Stimulated activated CD4-positive, alpha-beta T cell treated with anti-CD3 and anti-CD28 coated beads, Interleukin-1b, Interleukin-23, amount 100 ng/mL, for 48 hours (primary cell): ENCODE measurements around the gene FRMD3.
A peak's percentile ranks its signal among the peaks of the same experiment; 100 is the strongest.
"Not testable (repeated sequence)": the region's sequence is repeated elsewhere in the genome, so short reads cannot be mapped to it uniquely, and the experiment has no call there.

Experiments used
- DNase-seq: peaks from one replicate; pipeline ENCODE4 v3.0.0-alpha.2; 2020

The FRMD3 gene

GRCh38 chr9:83384214-83384613 lies 154.0 kb downstream of the FRMD3 start:
- DNase-seq = no peak

- no peak for DNase-seq
These were observed 155.2 kb downstream of the FRMD3 start for GRCh38 chr9:83383034-83383433.

- no peak for DNase-seq
These were observed 155.8 kb downstream of the FRMD3 start for GRCh38 chr9:83382421-83382820.

- DNase-seq = no peak
These were observed 159.2 kb downstream of the FRMD3 start for GRCh38 chr9:83379045-83379444.

- no peak for DNase-seq
These were observed 165.2 kb downstream of the FRMD3 start for GRCh38 chr9:83372957-83373356.

GRCh38 chr9:83367326-83367725 lies 170.9 kb downstream of the FRMD3 start:
- DNase-seq = no peak

- no peak for DNase-seq
These were observed 175.7 kb downstream of the FRMD3 start for GRCh38 chr9:83362341-83362995.

GRCh38 chr9:83359039-83359438 lies 179.2 kb downstream of the FRMD3 start:
- no peak for DNase-seq

- DNase-seq = not testable (repeated sequence)
These were observed 179.7 kb downstream of the FRMD3 start for GRCh38 chr9:83358493-83358892.

- DNase-seq = no peak
These were observed 182.5 kb downstream of the FRMD3 start for GRCh38 chr9:83355729-83356151.

- DNase-seq = no peak
These were observed 183.2 kb downstream of the FRMD3 start for GRCh38 chr9:83355024-83355444.

- no peak for DNase-seq
These were observed 189.2 kb downstream of the FRMD3 start for GRCh38 chr9:83349031-83349430.

- DNase-seq = no peak
These were observed 191.4 kb downstream of the FRMD3 start for GRCh38 chr9:83346655-83347420.

- no peak for DNase-seq
These were observed 194.7 kb downstream of the FRMD3 start for GRCh38 chr9:83343366-83343999.

GRCh38 chr9:83342731-83343130 lies 195.5 kb downstream of the FRMD3 start:
- DNase-seq = no peak

- no peak for DNase-seq
These were observed 196.2 kb downstream of the FRMD3 start for GRCh38 chr9:83342006-83342405.

- no peak for DNase-seq
These were observed 197.8 kb downstream of the FRMD3 start for GRCh38 chr9:83340451-83340850.

GRCh38 chr9:83339435-83339834 lies 198.8 kb downstream of the FRMD3 start:
- no peak for DNase-seq

- no peak for DNase-seq
These were observed 201.5 kb downstream of the FRMD3 start for GRCh38 chr9:83336706-83337105.

GRCh38 chr9:83334320-83334719 lies 203.9 kb downstream of the FRMD3 start:
- peak; percentile 78 for DNase-seq

- DNase-seq = no peak
These were observed 207.7 kb downstream of the FRMD3 start for GRCh38 chr9:83330207-83331196.

GRCh38 chr9:83327750-83328622 lies 210.2 kb downstream of the FRMD3 start:
- DNase-seq = no peak
